Fibroblast of peridontal ligament (primary cell): Measurements from ENCODE around the gene FOXP1.

Source experiments
- DNase-seq: peaks from one replicate; pipeline ENCODE4 v3.0.0-alpha.2; 2010; ENCODE audit errors: extremely low read depth

FOXP1 gene

GRCh38 chr3:71265365-71265915, 318.1 kb downstream of the FOXP1 start:
- DNase-seq: no peak

GRCh38 chr3:71264840-71265239, 318.7 kb downstream of the FOXP1 start:
- no peak for DNase-seq

- no peak for DNase-seq
These were observed 320.9 kb downstream of the FOXP1 start for GRCh38 chr3:71262364-71263265.

- DNase-seq: no peak
These were observed 322.7 kb downstream of the FOXP1 start for GRCh38 chr3:71260782-71261181.

GRCh38 chr3:71258526-71258925, 325.0 kb downstream of the FOXP1 start:
- DNase-seq: no peak

- peak; percentile 76 for DNase-seq
These were observed 325.4 kb downstream of the FOXP1 start for GRCh38 chr3:71258116-71258515.

GRCh38 chr3:71255498-71255897, 328.0 kb downstream of the FOXP1 start:
- DNase-seq: no peak

GRCh38 chr3:71254281-71255057, 329.1 kb downstream of the FOXP1 start:
- peak; percentile 78 for DNase-seq

GRCh38 chr3:71253169-71253568, 330.4 kb downstream of the FOXP1 start:
- no peak for DNase-seq

- DNase-seq: no peak
These were observed 331.1 kb downstream of the FOXP1 start for GRCh38 chr3:71252466-71252865.

GRCh38 chr3:71251156-71251775, 332.3 kb downstream of the FOXP1 start:
- peak; percentile 70 for DNase-seq

- DNase-seq: no peak
These were observed 333.5 kb downstream of the FOXP1 start for GRCh38 chr3:71250026-71250425.

- no peak for DNase-seq
These were observed 335.6 kb downstream of the FOXP1 start for GRCh38 chr3:71247958-71248335.

- peak; percentile 68 for DNase-seq
These were observed 336.1 kb downstream of the FOXP1 start for GRCh38 chr3:71247221-71247957.

GRCh38 chr3:71245971-71246880, 337.3 kb downstream of the FOXP1 start:
- DNase-seq: no peak

- DNase-seq: peak; percentile 89
These were observed 338.6 kb downstream of the FOXP1 start for GRCh38 chr3:71244826-71245488.

GRCh38 chr3:71244153-71244825, 339.2 kb downstream of the FOXP1 start:
- peak; percentile 90 for DNase-seq

- no peak for DNase-seq
These were observed 340.3 kb downstream of the FOXP1 start for GRCh38 chr3:71243229-71243628.

GRCh38 chr3:71241981-71242560, 341.5 kb downstream of the FOXP1 start:
- DNase-seq: no peak
